Kidney (tissue), 22 donors: ENCODE data around the gene HSPB1. TPM values are rescaled to one million over a fixed set of nuclear protein-coding genes. Genes with fewer than 3 reads are reported as not detected.

Source experiments
- DNase-seq, 5 donors: peaks; one replicate each; pipeline ENCODE4 v3.0.0-alpha.2; 2013 to 2020
- FAIRE-seq: peaks from 2 replicates; lab custom pipeline; 2012; peaks lifted over from hg19 to GRCh38; lab: Jason Lieb, UNC
- H3K27ac ChIP-seq, 2 donors: one replicate each; pipeline ENCODE4 v1.7.0; 2013; ENCODE audit warnings: low read depth in 2 of 2, low read length in 2 of 2, inconsistent platforms in 1 of 2
- H3K27me3 ChIP-seq: one replicate; pipeline ENCODE4 v1.7.1; 2013; ENCODE audit warnings: low read length, inconsistent platforms; ENCODE audit not compliant: control insufficient read depth, insufficient read depth
- H3K36me3 ChIP-seq, 3 donors: one replicate each; pipeline versions ENCODE4 v1.7.0 to v1.7.1; 2013; ENCODE audit warnings: low read length in 3 of 3, control low read depth in 1 of 3, inconsistent platforms in 1 of 3; ENCODE audit not compliant: insufficient read depth in 3 of 3, control insufficient read depth in 2 of 3
- H3K4me1 ChIP-seq, 3 donors: one replicate each; pipeline versions ENCODE4 v1.7.0 to v1.7.1; 2013; ENCODE audit warnings: low read length in 3 of 3, inconsistent platforms in 1 of 3, low read depth in 1 of 3; ENCODE audit not compliant: control insufficient read depth in 2 of 3, insufficient read depth in 2 of 3
- H3K4me3 ChIP-seq, 3 donors: one replicate each; pipeline versions ENCODE4 v1.7.0 to v1.8.1; 2013; ENCODE audit warnings: low read length in 3 of 3, control low read depth in 1 of 3, inconsistent platforms in 1 of 3
- H3K9ac ChIP-seq, 3 donors: one replicate each; pipeline versions ENCODE4 v1.7.0 to v1.7.1; 2013; ENCODE audit warnings: low read length in 3 of 3, control low read depth in 1 of 3, inconsistent platforms in 1 of 3
- H3K9me3 ChIP-seq, 3 donors: one replicate each; pipeline versions ENCODE4 v1.7.0 to v1.7.1; 2013; ENCODE audit warnings: low read length in 3 of 3, control low read depth in 1 of 3, inconsistent platforms in 1 of 3; ENCODE audit not compliant: control insufficient read depth in 2 of 3, insufficient read depth in 1 of 3
- intact Hi-C: fragments of 100-400 bp; cut with DNase I; formaldehyde crosslinking; loops from one replicate; pipeline ENCODE4 v1.11.1; 2022
- long read RNA-seq, 10 donors: library from polyadenylated mRNA in 1 of 10; unstranded in 1 of 10; transcript quantifications; one replicate each; pipeline ENCODE4 v2.0.0 and lab custom pipeline, GENCODE V29; 2021 to 2026
- polyA plus RNA-seq: library from polyadenylated mRNA; stranded (reverse); fragments of 350-450 nt; fragmentation: Illumina TruSeq; extraction: RNeasy Lipid Tissue Mini Kit (QIAGEN cat#74804); gene quantifications from one replicate; pipeline ENCODE4 v1.2.3, GENCODE V29; 2014; ENCODE audit warnings: low read depth, low replicate concordance; ENCODE audit not compliant: insufficient read depth
- total RNA-seq: library from RNA; stranded (reverse); fragmentation: NEBNext Ultra II Directional; extraction: Animal tissue kit (Norgen Biotek cat#: 25700); gene quantifications from one replicate; pipeline ENCODE4 v1.2.1, GENCODE V29; 2021
- TF ChIP-seq, protein P1 (sequence below): IDR thresholded peaks from 3 replicates; pipeline ENCODE4 v1.5.1; 2012; ENCODE audit warnings: mild to moderate bottlenecking, moderate library complexity, borderline replicate concordance; ENCODE audit not compliant: insufficient read depth; ENCODE audit errors: extremely low read depth
- donor health status: control.
- donor health status: control.
- donor health status: control.
- donor health status: control.
- donor health status: control.
- donor health status: DM: yes; HTN: yes; CAD: no.
- donor health status: Normal renal cell carcinoma (clear cell type).

HSPB1 gene
- total RNA-seq = 1,012 TPM
- 1,561 TPM for polyA plus RNA-seq
- long read RNA-seq, donor 1, transcript HSPB1-203 (2 exons, 1,455 nt) = minor isoform, 65 of 181 reads
- long read RNA-seq, donor 1, transcript HSPB1-201 (3 exons, 909 nt) = major isoform, 116 of 181 reads
- long read RNA-seq, donor 1, partial matches to known transcripts = 0 of 181 reads
- long read RNA-seq, donor 1, other reads (novel, unspliced or antisense) = 0 of 181 reads
- long read RNA-seq, donor 2, transcript HSPB1-203 (2 exons, 1,455 nt) = minor isoform, 56 of 161 reads
- long read RNA-seq, donor 2, transcript HSPB1-201 (3 exons, 909 nt) = major isoform, 105 of 161 reads
- long read RNA-seq, donor 2, partial matches to known transcripts = 0 of 161 reads
- long read RNA-seq, donor 2, other reads (novel, unspliced or antisense) = 0 of 161 reads
- long read RNA-seq, donor 3, transcript HSPB1-201 (3 exons, 909 nt) = major isoform, 165 of 242 reads
- long read RNA-seq, donor 3, transcript HSPB1-203 (2 exons, 1,455 nt) = minor isoform, 67 of 242 reads
- long read RNA-seq, donor 3, partial matches to known transcripts = 10 of 242 reads
- long read RNA-seq, donor 3, other reads (novel, unspliced or antisense) = 0 of 242 reads
- long read RNA-seq, donor 4, transcript HSPB1-201 (3 exons, 909 nt) = major isoform, 102 of 139 reads
- long read RNA-seq, donor 4, transcript HSPB1-203 (2 exons, 1,455 nt) = minor isoform, 37 of 139 reads
- long read RNA-seq, donor 4, partial matches to known transcripts = 0 of 139 reads
- long read RNA-seq, donor 4, other reads (novel, unspliced or antisense) = 0 of 139 reads
- long read RNA-seq, donor 5, transcript HSPB1-201 (3 exons, 909 nt) = major isoform, 11 of 19 reads
- long read RNA-seq, donor 5, transcript HSPB1-203 (2 exons, 1,455 nt) = minor isoform, 8 of 19 reads
- long read RNA-seq, donor 5, partial matches to known transcripts = 0 of 19 reads
- long read RNA-seq, donor 5, other reads (novel, unspliced or antisense) = 0 of 19 reads
- long read RNA-seq, donor 6, transcript HSPB1-203 (2 exons, 1,455 nt) = minor isoform, 111 of 229 reads
- long read RNA-seq, donor 6, transcript HSPB1-201 (3 exons, 909 nt) = major isoform, 118 of 229 reads
- long read RNA-seq, donor 6, partial matches to known transcripts = 0 of 229 reads
- long read RNA-seq, donor 6, other reads (novel, unspliced or antisense) = 0 of 229 reads
- long read RNA-seq, donor 7, transcript HSPB1-201 (3 exons, 909 nt) = major isoform, 493 of 866 reads
- long read RNA-seq, donor 7, transcript HSPB1-203 (2 exons, 1,455 nt) = minor isoform, 329 of 866 reads
- long read RNA-seq, donor 7, partial matches to known transcripts = 0 of 866 reads
- long read RNA-seq, donor 7, other reads (novel, unspliced or antisense) = 44 of 866 reads
- long read RNA-seq, donor 8, transcript HSPB1-203 (2 exons, 1,455 nt) = minor isoform, 83 of 258 reads
- long read RNA-seq, donor 8, transcript HSPB1-201 (3 exons, 909 nt) = major isoform, 168 of 258 reads
- long read RNA-seq, donor 8, partial matches to known transcripts = 7 of 258 reads
- long read RNA-seq, donor 8, other reads (novel, unspliced or antisense) = 0 of 258 reads
- long read RNA-seq, donor 9, transcript HSPB1-203 (2 exons, 1,455 nt) = minor isoform, 35 of 148 reads
- long read RNA-seq, donor 9, transcript HSPB1-201 (3 exons, 909 nt) = major isoform, 98 of 148 reads
- long read RNA-seq, donor 9, partial matches to known transcripts = 15 of 148 reads
- long read RNA-seq, donor 9, other reads (novel, unspliced or antisense) = 0 of 148 reads
- long read RNA-seq, donor 10, transcript HSPB1-201 (3 exons, 909 nt) = major isoform, 122 of 236 reads
- long read RNA-seq, donor 10, transcript HSPB1-203 (2 exons, 1,455 nt) = minor isoform, 79 of 236 reads
- long read RNA-seq, donor 10, partial matches to known transcripts = 35 of 236 reads
- long read RNA-seq, donor 10, other reads (novel, unspliced or antisense) = 0 of 236 reads

DNA sequence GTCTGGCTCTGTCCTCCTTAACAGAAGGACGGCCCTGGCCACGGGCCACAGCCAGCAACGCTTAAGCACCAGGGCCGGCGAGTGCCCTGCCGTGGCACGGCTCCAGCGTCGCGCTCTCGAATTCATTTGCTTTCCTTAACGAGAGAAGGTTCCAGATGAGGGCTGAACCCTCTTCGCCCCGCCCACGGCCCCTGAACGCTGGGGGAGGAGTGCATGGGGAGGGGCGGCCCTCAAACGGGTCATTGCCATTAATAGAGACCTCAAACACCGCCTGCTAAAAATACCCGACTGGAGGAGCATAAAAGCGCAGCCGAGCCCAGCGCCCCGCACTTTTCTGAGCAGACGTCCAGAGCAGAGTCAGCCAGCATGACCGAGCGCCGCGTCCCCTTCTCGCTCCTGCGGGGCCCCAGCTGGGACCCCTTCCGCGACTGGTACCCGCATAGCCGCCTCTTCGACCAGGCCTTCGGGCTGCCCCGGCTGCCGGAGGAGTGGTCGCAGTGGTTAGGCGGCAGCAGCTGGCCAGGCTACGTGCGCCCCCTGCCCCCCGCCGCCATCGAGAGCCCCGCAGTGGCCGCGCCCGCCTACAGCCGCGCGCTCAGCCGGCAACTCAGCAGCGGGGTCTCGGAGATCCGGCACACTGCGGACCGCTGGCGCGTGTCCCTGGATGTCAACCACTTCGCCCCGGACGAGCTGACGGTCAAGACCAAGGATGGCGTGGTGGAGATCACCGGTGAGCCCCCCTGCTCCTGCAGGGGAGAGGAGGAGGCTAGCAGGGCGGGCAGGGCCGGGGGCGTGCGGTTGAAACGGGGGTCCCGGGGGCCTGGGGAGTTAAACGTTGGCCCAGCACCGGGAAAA, at the start of gene HSPB1:
Gene HSPB1, plus strand, starts transcription at position 327 of the 855 bp plus-strand sequence. Its CDS starts 40 bp downstream, at position 367.
- Histone ChIP-seq H3K27me3 (no peaks in the 10 kb centered on the region), H3K4me3 (peak within 1 kb of the TSS; percentile 58 to 85 (median 74)), H3K9ac (peak within 1 kb of the TSS; percentile 15 to 100 (median 95)), H3K27ac (peak within 1 kb of the TSS; percentile 100), H3K36me3 (peaks cover 0 to 6% (median 3%) of the 10 kb centered on the region in 3 donors), H3K9me3 (no peaks in the 10 kb centered on the region), H3K4me1 (peaks cover 0 to 13% (median 13%) of the 10 kb centered on the region in 3 donors)
- intact Hi-C loops = no loop called here
- FAIRE-seq (peak; percentile 60), DNase-seq (peak; percentile 83 to 98 (median 93))
- TF ChIP-seq, protein P1, sequence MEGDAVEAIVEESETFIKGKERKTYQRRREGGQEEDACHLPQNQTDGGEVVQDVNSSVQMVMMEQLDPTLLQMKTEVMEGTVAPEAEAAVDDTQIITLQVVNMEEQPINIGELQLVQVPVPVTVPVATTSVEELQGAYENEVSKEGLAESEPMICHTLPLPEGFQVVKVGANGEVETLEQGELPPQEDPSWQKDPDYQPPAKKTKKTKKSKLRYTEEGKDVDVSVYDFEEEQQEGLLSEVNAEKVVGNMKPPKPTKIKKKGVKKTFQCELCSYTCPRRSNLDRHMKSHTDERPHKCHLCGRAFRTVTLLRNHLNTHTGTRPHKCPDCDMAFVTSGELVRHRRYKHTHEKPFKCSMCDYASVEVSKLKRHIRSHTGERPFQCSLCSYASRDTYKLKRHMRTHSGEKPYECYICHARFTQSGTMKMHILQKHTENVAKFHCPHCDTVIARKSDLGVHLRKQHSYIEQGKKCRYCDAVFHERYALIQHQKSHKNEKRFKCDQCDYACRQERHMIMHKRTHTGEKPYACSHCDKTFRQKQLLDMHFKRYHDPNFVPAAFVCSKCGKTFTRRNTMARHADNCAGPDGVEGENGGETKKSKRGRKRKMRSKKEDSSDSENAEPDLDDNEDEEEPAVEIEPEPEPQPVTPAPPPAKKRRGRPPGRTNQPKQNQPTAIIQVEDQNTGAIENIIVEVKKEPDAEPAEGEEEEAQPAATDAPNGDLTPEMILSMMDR = no peak

DNA sequence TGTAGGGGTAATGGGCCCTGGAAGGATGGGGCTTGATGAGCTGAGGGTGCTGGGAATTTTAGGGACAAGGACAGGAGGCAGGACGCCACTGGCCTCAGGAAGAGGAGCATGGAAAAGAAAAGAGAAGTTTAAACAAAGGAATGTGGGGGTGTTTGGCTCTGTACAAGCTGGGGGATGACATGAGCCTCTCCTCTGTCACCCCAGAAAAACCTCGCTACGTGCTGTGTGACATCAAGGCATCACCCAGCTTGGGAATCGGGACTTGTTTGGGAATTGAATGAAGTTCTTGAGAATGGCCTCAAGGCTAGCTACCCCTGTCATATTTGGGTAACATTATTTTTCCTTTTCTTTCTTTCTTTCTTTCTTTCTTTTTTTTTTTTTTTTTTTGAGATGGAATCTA, 47.7 kb upstream of the HSPB1 start:
- no peaks in the 10 kb centered on the region for H3K4me1 ChIP-seq
- H3K36me3 ChIP-seq = no peaks in the 10 kb centered on the region
- intact Hi-C loops = no loop called here
- no peak overlapping the region for H3K27ac ChIP-seq
- H3K27me3 ChIP-seq = no peaks in the 10 kb centered on the region
- no peaks in the 10 kb centered on the region for H3K9me3 ChIP-seq
- DNase-seq (no peak), FAIRE-seq (no peak)
- H3K4me3 ChIP-seq = no peak overlapping the region
- TF ChIP-seq, protein P1 = no peak
- no peak overlapping the region for H3K9ac ChIP-seq
